HUDEP-2 (cell line): ENCODE measurements around the gene TNIP1.

ENCODE experiments used
- DNase-seq, 76 experiments: peaks; one replicate each; lab custom pipeline; 2025; ENCODE audit not compliant: unreplicated experiment in 76 of 76; lab: John Stamatoyannopoulos, UW

The TNIP1 gene

GRCh38 chr5:151080613-151081430 is at the start of gene TNIP1:
TNIP1 (minus strand) TSS chr5:151081034; CDS start chr5:151065095, 15,939 bp downstream.
- peak in 74 of 76 experiments; percentile 23 to 94 (median 86) for DNase-seq

- no peak for DNase-seq
Observed at GRCh38 chr5:151130235-151130921, 49.5 kb upstream of the TNIP1 start.

- no peak for DNase-seq
Observed at GRCh38 chr5:151128817-151129216, 48.0 kb upstream of the TNIP1 start.

DNA sequence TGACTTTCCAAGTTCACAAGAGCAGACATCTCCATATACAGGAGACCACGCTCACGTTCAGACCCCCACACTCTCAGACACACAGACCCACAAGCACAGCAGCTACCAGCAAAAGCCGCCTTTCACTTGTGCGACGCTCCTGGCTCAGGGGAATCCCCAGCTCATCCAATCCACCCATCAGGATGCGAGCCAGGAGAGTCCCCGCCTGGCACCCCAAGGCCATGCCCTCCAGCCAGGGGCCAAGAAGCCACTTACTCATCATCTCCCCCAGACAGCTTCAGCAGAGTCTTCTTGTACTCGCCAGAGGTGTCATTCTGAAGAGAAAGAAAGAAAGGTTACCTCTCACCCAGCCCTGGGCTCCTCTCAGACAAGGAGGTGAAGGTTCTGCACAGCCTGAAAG is 47.1 kb upstream of the TNIP1 start:
- no peak for DNase-seq

GRCh38 chr5:151126199-151126645 is 45.4 kb upstream of the TNIP1 start:
- peak in 53 of 76 experiments; percentile 1 to 66 (median 36) for DNase-seq

- DNase-seq, result no peak
Observed at GRCh38 chr5:151125421-151125820, 44.6 kb upstream of the TNIP1 start.

DNA sequence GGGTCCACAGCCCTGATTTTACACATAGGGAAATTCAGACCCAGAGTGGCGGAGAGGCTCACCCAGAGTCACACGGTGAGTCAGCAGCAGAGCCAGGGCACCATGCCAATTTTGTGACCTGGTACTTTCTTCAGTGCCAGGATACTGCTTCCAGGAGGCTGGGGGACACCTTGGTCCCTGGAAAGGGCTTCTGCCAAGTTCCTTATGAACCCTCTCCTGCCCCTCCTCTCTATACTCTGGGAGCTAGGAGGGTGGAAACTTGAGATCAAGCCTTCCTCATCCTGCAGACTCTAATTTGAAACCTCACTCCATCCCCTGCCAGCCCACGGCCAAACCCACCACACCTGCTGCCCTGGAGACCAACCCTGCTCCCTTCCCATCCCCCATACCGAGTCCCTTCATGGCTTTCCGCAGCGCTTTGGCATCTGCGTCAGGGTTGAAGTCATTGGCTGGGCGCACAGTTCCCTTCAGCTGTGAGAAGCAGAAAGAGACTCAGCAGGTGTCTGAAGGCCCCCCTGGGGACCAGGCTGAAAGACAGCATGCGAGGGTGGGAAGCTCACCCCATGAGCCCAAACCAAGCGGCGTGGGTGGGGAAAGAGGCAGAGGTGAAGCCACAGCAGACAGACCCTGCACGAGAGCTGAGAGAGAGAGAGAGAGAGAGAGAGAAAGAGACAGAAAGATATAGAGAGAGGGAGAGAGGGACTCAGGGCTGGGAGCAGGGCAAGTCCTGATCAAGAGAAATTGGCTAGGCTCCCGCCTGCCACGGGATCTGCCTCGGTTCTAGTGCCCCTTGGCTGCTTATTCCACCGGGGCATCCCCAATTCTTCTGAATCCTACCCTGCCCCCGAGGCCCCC is 43.3 kb upstream of the TNIP1 start:
- peak in 27 of 76 experiments; percentile 2 to 44 (median 20) for DNase-seq

DNA sequence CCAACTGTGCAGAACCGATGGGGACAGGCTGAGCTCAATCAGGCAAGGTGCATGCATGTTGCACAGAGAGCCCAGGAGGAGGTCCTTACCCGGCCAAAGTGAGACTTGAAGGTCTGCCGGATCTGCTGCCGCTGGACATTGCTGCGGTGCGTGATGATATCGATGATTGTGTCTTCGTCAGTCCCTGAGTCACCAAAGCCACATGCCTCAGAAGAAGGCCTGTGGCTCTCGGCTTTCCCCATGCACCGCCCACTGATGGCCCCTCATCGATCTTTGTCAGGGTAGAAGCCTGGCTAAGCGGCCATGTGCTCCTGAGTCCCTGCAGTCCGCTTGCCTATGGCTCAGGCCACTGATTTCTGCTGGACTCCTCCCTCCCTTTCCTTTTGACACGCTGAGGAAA is 42.0 kb upstream of the TNIP1 start:
- DNase-seq, result no peak

GRCh38 chr5:151121665-151122064 is 40.8 kb upstream of the TNIP1 start:
- no peak for DNase-seq

- no peak for DNase-seq
Observed at GRCh38 chr5:151121095-151121494, 40.3 kb upstream of the TNIP1 start.

DNA sequence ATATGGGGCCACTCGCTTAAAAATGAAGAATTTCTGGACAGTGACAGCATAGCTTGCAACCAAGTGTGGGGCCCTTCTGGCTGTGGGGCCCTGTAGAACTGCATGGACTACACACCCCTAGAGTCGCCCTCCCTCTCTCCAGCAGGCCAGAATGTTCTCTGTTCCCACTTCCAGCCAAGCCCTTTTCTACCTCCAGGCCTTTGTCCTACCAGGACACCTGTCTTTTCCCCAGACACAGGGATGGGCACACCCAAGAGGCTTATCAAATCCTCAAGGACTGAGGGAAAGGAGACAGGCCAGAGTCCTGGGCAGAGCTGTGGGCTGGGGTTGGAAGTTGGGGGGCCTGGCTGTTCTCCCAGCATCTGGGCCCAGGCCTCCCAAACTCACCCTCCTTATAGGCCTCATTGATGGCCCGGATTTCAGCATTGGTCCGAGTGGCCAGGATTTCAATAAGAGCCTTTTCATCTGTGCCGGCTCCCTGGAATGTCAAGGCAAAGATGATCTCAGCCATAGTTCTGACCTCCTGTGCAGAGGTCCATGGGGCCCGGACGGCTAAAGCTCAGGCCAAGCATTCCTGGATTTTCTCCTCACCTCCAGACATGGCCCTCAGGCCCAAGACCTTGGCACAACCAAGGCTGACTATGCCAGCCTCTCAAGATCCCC is 38.2 kb upstream of the TNIP1 start:
- no peak for DNase-seq

- DNase-seq, result peak in 68 of 76 experiments; percentile 8 to 78 (median 50)
Observed at GRCh38 chr5:151115272-151115905, 34.6 kb upstream of the TNIP1 start.

GRCh38 chr5:151113651-151114050 is 32.8 kb upstream of the TNIP1 start:
- no peak for DNase-seq

DNA sequence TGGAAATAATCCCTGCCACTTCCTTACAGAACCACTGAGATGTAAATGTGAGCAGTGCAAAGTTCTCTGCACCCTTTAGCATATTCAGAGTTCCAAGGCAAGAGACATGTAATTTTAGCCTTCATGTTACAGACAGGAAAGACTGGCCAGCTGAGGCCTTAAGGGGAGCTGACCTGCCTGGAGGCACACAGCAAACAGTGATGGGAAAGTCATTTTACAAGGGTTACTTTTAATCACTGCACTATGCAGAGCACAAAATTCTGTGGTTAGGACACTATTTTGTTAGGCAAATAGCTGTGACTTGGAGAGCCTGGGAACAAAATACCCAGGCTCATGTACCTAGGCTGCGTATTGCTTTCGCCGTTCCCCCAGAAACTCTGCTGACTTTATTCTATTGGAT is 30.2 kb upstream of the TNIP1 start:
- DNase-seq, result no peak

DNA sequence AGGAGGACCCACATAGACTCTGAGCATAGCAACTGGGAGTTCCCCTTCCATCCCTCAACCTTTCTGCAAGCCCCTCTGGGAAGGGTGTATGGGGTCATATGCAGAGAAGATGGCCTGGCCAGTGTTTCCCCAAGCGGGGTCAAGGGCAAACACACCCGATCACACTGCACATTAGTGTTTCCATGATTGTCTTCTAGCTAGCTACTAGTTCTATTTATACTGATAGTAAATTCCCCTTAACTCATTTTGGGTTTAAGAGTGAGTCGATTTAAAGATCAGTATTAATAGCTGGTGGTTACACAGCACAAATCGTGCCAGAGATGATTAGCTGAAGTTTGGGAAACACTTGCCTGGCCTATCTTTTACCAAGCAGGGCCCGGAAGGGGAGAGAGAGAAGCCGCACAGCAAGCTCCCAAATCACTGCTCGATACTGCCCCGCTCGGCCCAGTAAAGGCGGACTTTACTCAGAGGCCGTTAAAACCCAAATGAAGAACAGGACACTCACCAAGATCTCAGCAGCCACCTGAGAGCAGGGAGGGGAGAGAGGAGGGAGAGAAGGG is 29.4 kb upstream of the TNIP1 start:
- DNase-seq, result no peak

DNA sequence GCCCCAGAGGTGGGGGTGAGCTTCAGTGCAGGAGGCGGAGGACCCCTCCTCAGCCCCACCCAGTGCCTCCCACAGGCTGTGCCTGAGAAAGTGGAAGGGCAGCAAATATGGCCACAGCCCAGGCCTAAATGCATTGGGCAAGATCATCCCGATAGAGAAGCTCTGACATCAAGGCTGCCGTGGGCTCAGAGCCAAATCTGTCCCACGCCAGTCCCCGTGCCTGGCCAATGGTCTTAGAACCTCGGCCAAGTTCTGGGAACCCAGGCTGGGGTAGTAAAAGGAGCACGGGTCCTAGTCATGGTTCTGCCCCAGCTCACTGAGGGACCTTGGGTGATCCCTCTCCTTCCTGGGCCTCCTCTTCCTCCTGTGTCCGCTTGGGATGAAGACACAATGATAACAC is 27.7 kb upstream of the TNIP1 start:
- peak in 1 of 76 experiments; percentile 10 for DNase-seq

- no peak for DNase-seq
Observed at GRCh38 chr5:151107738-151108520, 27.1 kb upstream of the TNIP1 start.

- peak in 10 of 76 experiments; percentile 10 to 39 (median 16) for DNase-seq
Observed at GRCh38 chr5:151107084-151107483, 26.2 kb upstream of the TNIP1 start.

DNA sequence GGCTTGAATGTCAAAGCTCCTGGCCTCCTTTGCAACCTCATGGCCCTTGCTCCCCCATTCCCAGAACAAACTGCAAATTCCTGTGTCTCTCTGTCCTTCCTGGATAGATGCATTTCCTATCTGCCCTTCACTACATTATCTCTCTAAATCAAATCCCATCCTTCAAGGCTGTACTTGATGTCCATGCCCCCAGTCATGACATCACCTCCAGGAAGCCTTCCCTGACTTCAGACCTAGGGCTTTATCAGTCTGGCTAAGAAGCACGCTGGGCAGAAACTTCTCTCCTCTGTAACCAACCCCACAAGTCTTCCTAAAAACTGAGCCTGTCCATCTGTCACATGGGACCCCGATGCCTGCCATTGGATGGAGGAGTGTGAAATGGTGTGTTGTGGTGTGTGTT is 25.7 kb upstream of the TNIP1 start:
- DNase-seq, result no peak
